NB4 (cell line): Measurements from ENCODE around the gene CTNNA3.

Experiments
- MYC ChIP-seq: IDR thresholded peaks from 2 replicates; pipeline ENCODE4 v1.6.1; 2011; ENCODE audit warnings: low read depth, low read length
- POLR2A ChIP-seq: IDR thresholded peaks from 2 replicates; pipeline ENCODE4 v1.6.1; 2011; ENCODE audit warnings: mild to moderate bottlenecking; ENCODE audit not compliant: insufficient read length; ENCODE audit errors: extremely low read depth
- TF ChIP-seq, protein P1 (sequence below): IDR thresholded peaks from one replicate; pipeline ENCODE4 v1.5.1; 2012; ENCODE audit warnings: low read depth, low read length

DNA sequence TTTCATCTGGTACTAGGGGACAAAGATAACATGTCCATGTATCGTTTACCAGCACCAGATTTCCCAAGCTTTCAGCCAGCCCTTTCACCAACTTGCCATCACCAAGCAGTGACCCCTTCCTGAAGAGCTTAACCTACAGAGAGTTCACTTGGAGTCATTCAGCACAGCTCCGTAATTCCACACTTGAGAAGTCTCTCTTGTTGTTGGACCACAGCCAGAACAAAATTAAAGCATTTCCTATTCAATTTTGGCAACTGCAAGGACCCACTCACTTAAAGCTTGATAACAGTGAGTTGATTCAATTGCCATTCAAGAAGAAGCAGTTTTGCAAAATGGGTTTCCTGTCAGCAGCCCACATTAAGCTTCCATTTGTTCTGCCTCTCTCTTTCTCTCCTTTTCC is 858.7 kb downstream of the CTNNA3 start:
- TF ChIP-seq POLR2A: no peak
- TF ChIP-seq, protein P1, sequence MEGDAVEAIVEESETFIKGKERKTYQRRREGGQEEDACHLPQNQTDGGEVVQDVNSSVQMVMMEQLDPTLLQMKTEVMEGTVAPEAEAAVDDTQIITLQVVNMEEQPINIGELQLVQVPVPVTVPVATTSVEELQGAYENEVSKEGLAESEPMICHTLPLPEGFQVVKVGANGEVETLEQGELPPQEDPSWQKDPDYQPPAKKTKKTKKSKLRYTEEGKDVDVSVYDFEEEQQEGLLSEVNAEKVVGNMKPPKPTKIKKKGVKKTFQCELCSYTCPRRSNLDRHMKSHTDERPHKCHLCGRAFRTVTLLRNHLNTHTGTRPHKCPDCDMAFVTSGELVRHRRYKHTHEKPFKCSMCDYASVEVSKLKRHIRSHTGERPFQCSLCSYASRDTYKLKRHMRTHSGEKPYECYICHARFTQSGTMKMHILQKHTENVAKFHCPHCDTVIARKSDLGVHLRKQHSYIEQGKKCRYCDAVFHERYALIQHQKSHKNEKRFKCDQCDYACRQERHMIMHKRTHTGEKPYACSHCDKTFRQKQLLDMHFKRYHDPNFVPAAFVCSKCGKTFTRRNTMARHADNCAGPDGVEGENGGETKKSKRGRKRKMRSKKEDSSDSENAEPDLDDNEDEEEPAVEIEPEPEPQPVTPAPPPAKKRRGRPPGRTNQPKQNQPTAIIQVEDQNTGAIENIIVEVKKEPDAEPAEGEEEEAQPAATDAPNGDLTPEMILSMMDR: no peak
- TF ChIP-seq MYC: no peak
